Cerebellar cortex (tissue), 1 donor: ENCODE measurements around the gene RCVRN.

Experiments used
- DNase-seq: peaks from one replicate; pipeline ENCODE4 v3.0.0-alpha.2; 2015; ENCODE audit warnings: low spot score

The RCVRN gene

DNA sequence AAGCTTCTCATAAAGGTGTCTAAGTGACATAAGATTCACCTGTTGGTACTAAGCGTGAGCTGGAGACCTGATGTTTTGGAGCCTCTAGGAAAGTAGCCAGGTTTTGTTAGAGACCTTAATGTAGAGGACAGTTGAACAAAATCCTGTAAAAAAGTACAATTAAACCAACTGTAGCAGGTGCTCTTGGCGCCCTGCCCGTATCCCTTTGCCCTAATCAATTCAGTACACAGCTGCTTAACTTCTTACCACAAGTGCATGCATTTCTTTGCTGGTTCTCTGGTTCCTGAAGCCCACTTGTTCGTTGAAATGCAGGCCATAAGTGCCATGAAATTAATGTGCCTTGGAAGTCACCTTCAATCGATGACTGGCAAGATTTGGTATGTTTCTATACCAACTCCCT lies 54.9 kb downstream of the RCVRN start:
- DNase-seq: no peak
